Esophagus muscularis mucosa (tissue), 4 donors: ENCODE results near the gene PRKN. TPM values are rescaled to one million over a fixed set of nuclear protein-coding genes. Genes with fewer than 3 reads are reported as not detected.

Source experiments
- DNase-seq: peaks from one replicate; pipeline ENCODE4 v3.0.0-alpha.2; 2017; ENCODE audit errors: extremely low spot score
- H3K27ac ChIP-seq, 4 donors: fragments of 200-600 bp; sonication (generic); replicated peaks in 1 of 4; 1 replicate in 3 of 4; 2 replicates in 1 of 4; pipeline ENCODE4 v1.5.1; 2016 to 2019; ENCODE audit warnings: mild to moderate bottlenecking in 1 of 4
- H3K27me3 ChIP-seq, 4 donors: fragments of 200-600 bp; sonication (generic); one replicate each; pipeline versions ENCODE4 v1.5.1 to v1.6.0; 2016 to 2019
- H3K36me3 ChIP-seq, 4 donors: fragments of 200-600 bp; sonication (generic); one replicate each; pipeline ENCODE4 v1.5.1; 2016 to 2019
- H3K4me1 ChIP-seq, 4 donors: fragments of 200-600 bp; sonication (generic); one replicate each; pipeline ENCODE4 v1.5.1; 2016 to 2019
- H3K4me3 ChIP-seq, 4 donors: fragments of 200-600 bp; sonication (generic); 1 replicate in 2 of 4; 2 replicates in 2 of 4; pipeline ENCODE4 v1.5.1; 2016 to 2019; ENCODE audit warnings: mild to moderate bottlenecking in 4 of 4, moderate library complexity in 1 of 4
- H3K9me3 ChIP-seq, 4 donors: fragments of 200-600 bp; sonication (generic); 1 replicate in 3 of 4; 2 replicates in 1 of 4; pipeline ENCODE4 v1.5.1; 2016 to 2019
- CTCF ChIP-seq, 3 experiments: fragments of 200-600 bp in 2 of 3; fragments of 450-650 bp in 1 of 3; sonication (generic) in 2 of 3; IDR thresholded peaks; one replicate each; pipeline ENCODE4 v1.5.1; 2017 to 2019; ENCODE audit warnings: antibody characterized with exemption in 3 of 3, mild to moderate bottlenecking in 2 of 3, moderate library complexity in 1 of 3
- EP300 ChIP-seq: sonication (generic); formaldehyde crosslinking; IDR thresholded peaks from one replicate; pipeline ENCODE4 v1.6.1; 2017; ENCODE audit warnings: antibody characterized with exemption
- POLR2A ChIP-seq: fragments of 450-650 bp; IDR thresholded peaks from one replicate; pipeline ENCODE4 v1.6.1; 2017; ENCODE audit warnings: antibody characterized with exemption, moderate library complexity, mild to moderate bottlenecking, low read depth
- POLR2AphosphoS5 ChIP-seq, 2 donors: sonication (generic); formaldehyde crosslinking; IDR thresholded peaks; one replicate each; pipeline ENCODE4 v1.6.1; 2017; ENCODE audit warnings: antibody characterized with exemption in 2 of 2
- WGBS: methylation state at CpG from one replicate; pipeline ENCODE4 v1.1.5; 2018; 5-methylcytosine and 5-hydroxymethylcytosine counted together
- intact Hi-C: fragments of 100-400 bp; cut with DNase I; formaldehyde crosslinking; loops from one replicate; pipeline ENCODE4 v1.15.1; 2023
- total RNA-seq, 4 donors: library from RNA; depleted of rRNA; stranded (reverse); fragments of >200 nt; gene quantifications; one replicate each; pipeline versions ENCODE4 v1.1.0 to v1.2.1, GENCODE V29; 2016

The PRKN gene
- total RNA-seq, 4 donors from 2014 or later = 9.6 to 14.5 (median 10.8) TPM

GRCh38 chr6:162078126-162078525 lies 649.4 kb downstream of the PRKN start:
- Histone ChIP-seq H3K4me1 (no peaks in the 10 kb centered on the region), H3K27me3 (no peaks in the 10 kb centered on the region), H3K27ac (no peak overlapping the region), H3K36me3 (no peaks in the 10 kb centered on the region), H3K9me3 (peaks cover 0 to 9% (median 0%) of the 10 kb centered on the region in 4 donors), H3K4me3 (no peak overlapping the region)
- 64% methylated on average over 3 of the region's 3 CpGs for WGBS
- DNase-seq = no peak
- intact Hi-C loops = no loop called here
- TF ChIP-seq POLR2A (no peak), EP300 (no peak), POLR2AphosphoS5 (IDR thresholded peaks at IDR 0.05) (no peak), CTCF (IDR thresholded peaks at IDR 0.05) (no peak)

GRCh38 chr6:162076816-162077215 lies 650.8 kb downstream of the PRKN start:
- 73% methylated on average over 4 of the region's 4 CpGs for WGBS
- intact Hi-C loops = no loop called here

GRCh38 chr6:162074641-162075275 lies 652.8 kb downstream of the PRKN start:
- H3K4me3 ChIP-seq = no peak overlapping the region
- no peaks in the 10 kb centered on the region for H3K27me3 ChIP-seq
- H3K36me3 ChIP-seq = no peaks in the 10 kb centered on the region
- intact Hi-C loops = no loop called here
- H3K4me1 ChIP-seq = no peaks in the 10 kb centered on the region
- peaks cover 0 to 11% (median 2%) of the 10 kb centered on the region in 4 donors for H3K9me3 ChIP-seq
- 89% methylated on average over 10 of the region's 10 CpGs for WGBS
- no peak overlapping the region for H3K27ac ChIP-seq
- no peak for TF ChIP-seq EP300
- TF ChIP-seq POLR2A = no peak
- no peak for TF ChIP-seq POLR2AphosphoS5 (IDR thresholded peaks at IDR 0.05)
- TF ChIP-seq CTCF (IDR thresholded peaks at IDR 0.05) = no peak
- no peak for DNase-seq

More at GRCh38 chr6:162076816-162077215, 650.8 kb downstream of the PRKN start:
- no peak for DNase-seq
- Histone ChIP-seq H3K4me1 (no peaks in the 10 kb centered on the region), H3K4me3 (no peak overlapping the region), H3K36me3 (no peaks in the 10 kb centered on the region), H3K27me3 (no peaks in the 10 kb centered on the region), H3K27ac (no peak overlapping the region), H3K9me3 (peaks cover 0 to 6% (median 0%) of the 10 kb centered on the region in 4 donors)
- TF ChIP-seq EP300 (no peak), POLR2A (no peak), POLR2AphosphoS5 (IDR thresholded peaks at IDR 0.05) (no peak), CTCF (IDR thresholded peaks at IDR 0.05) (no peak)

GRCh38 chr6:162070639-162071038 lies 656.9 kb downstream of the PRKN start:
- no peak overlapping the region for H3K4me3 ChIP-seq
- H3K4me1 ChIP-seq = no peaks in the 10 kb centered on the region
- peaks cover 0 to 11% (median 2%) of the 10 kb centered on the region in 4 donors for H3K9me3 ChIP-seq
- intact Hi-C loops = no loop called here
- no peak overlapping the region for H3K27ac ChIP-seq
- TF ChIP-seq POLR2AphosphoS5 (IDR thresholded peaks at IDR 0.05) = no peak
- no peak for TF ChIP-seq POLR2A
- no peak for TF ChIP-seq EP300
- no peak for TF ChIP-seq CTCF (IDR thresholded peaks at IDR 0.05)
- 78% methylated on average over 5 of the region's 5 CpGs for WGBS
- no peaks in the 10 kb centered on the region for H3K36me3 ChIP-seq
- no peaks in the 10 kb centered on the region for H3K27me3 ChIP-seq
- DNase-seq = no peak

- no peaks in the 10 kb centered on the region for H3K27me3 ChIP-seq
- no peaks in the 10 kb centered on the region for H3K4me1 ChIP-seq
- TF ChIP-seq POLR2AphosphoS5 (IDR thresholded peaks at IDR 0.05) = no peak
- TF ChIP-seq EP300 = no peak
- TF ChIP-seq POLR2A = no peak
- no peak for TF ChIP-seq CTCF (IDR thresholded peaks at IDR 0.05)
- 94% methylated on average over 2 of the region's 2 CpGs for WGBS
- peaks cover 0 to 11% (median 2%) of the 10 kb centered on the region in 4 donors for H3K9me3 ChIP-seq
- H3K4me3 ChIP-seq = no peak overlapping the region
- DNase-seq = no peak
- intact Hi-C loops = no loop called here
- no peaks in the 10 kb centered on the region for H3K36me3 ChIP-seq
- no peak overlapping the region for H3K27ac ChIP-seq
Measured at GRCh38 chr6:162069995-162070394, 657.6 kb downstream of the PRKN start.
